IMR-90 (cell line): ENCODE results near the gene FBN1. TPM values are rescaled to one million over a fixed set of nuclear protein-coding genes. Genes with fewer than 3 reads are reported as not detected.

Experiments
- ATAC-seq: fragments of 200-7000 bp; cut with Tn5 transposase; 2 replicates; pipeline ENCODE4 v1.9.1; 2020; ENCODE audit warnings: low read depth, mild to moderate bottlenecking, moderate library complexity
- BruUV-seq: library from RNA; stranded (reverse); fragments of 400-500 nt; replicated peaks from 2 replicates; lab custom pipeline; 2021; lab: Mats Ljungman, UMichigan
- CTCF ChIA-PET: fragments of 300-600 bp; formaldehyde crosslinking; extraction: SDS; loops from one replicate; lab custom pipeline; 2021; ENCODE audit warnings: antibody characterized with exemption; lab: Yijun Ruan, JAX
- POLR2A ChIA-PET: fragments of 300-600 bp; sonication (Branson Sonifier 250); formaldehyde crosslinking; loops from one replicate; lab custom pipeline; 2022; ENCODE audit warnings: antibody characterized with exemption; ENCODE audit not compliant: unreplicated experiment; lab: Charles Lee
- DNase-seq: peaks from one replicate; pipeline ENCODE4 v3.0.0; 2013
- H2AFZ ChIP-seq: replicated peaks from 2 replicates; pipeline ENCODE3; 2013; ENCODE audit warnings: low read length, mild to moderate bottlenecking; ENCODE audit not compliant: poor library complexity
- H2AK5ac ChIP-seq: 2 replicates; pipeline ENCODE4 v1.6.1; 2013; ENCODE audit warnings: low read depth, low read length, inconsistent platforms
- H2AK9ac ChIP-seq: replicated peaks from 2 replicates; pipeline ENCODE3; 2013; ENCODE audit warnings: mild to moderate bottlenecking, low read depth, low read length, moderate library complexity; ENCODE audit not compliant: poor library complexity
- H2BK120ac ChIP-seq: 2 replicates; pipeline ENCODE4 v1.6.1; 2013; ENCODE audit warnings: low read depth, low read length, inconsistent platforms
- H2BK15ac ChIP-seq: 3 replicates; pipeline ENCODE4 v1.6.1; 2013; ENCODE audit warnings: low read depth, low read length, inconsistent platforms
- H2BK20ac ChIP-seq: 2 replicates; pipeline ENCODE4 v1.6.1; 2013; ENCODE audit warnings: low read depth, mild to moderate bottlenecking, inconsistent platforms, low read length, moderate library complexity
- H2BK5ac ChIP-seq: 2 replicates; pipeline ENCODE4 v1.6.1; 2013; ENCODE audit warnings: mild to moderate bottlenecking, low read depth, low read length, inconsistent platforms; ENCODE audit not compliant: poor library complexity, severe bottlenecking
- H3K14ac ChIP-seq: replicated peaks from 2 replicates; pipeline ENCODE4 v1.6.1; 2013; ENCODE audit warnings: low read depth, low read length, inconsistent platforms
- H3K18ac ChIP-seq: 2 replicates; pipeline ENCODE4 v1.6.1; 2013; ENCODE audit warnings: low read depth, low read length, control low read depth
- H3K23ac ChIP-seq: 2 replicates; pipeline ENCODE4 v1.6.1; 2013; ENCODE audit warnings: low read depth, low read length, inconsistent platforms
- H3K27ac ChIP-seq: 2 replicates; pipeline ENCODE4 v1.5.1; 2013; ENCODE audit warnings: mild to moderate bottlenecking, control low read depth, low read length; ENCODE audit not compliant: insufficient read depth
- H3K27me3 ChIP-seq: 2 replicates; pipeline ENCODE4 v1.6.1; 2013; ENCODE audit warnings: low read length; ENCODE audit not compliant: control insufficient read depth, insufficient read depth
- H3K36me3 ChIP-seq: 2 replicates; pipeline ENCODE4 v1.6.1; 2013; ENCODE audit warnings: low read length, mixed read lengths; ENCODE audit not compliant: control insufficient read depth, insufficient read depth
- H3K4ac ChIP-seq: 2 replicates; pipeline ENCODE4 v1.6.1; 2013; ENCODE audit warnings: low read depth, low read length, inconsistent platforms
- H3K4me1 ChIP-seq: 2 replicates; pipeline ENCODE4 v1.6.1; 2013; ENCODE audit warnings: low read length, mixed read lengths; ENCODE audit not compliant: control insufficient read depth, insufficient read depth
- H3K4me2 ChIP-seq: 2 replicates; pipeline ENCODE4 v1.6.1; 2013; ENCODE audit warnings: low read depth, mild to moderate bottlenecking, control low read depth, low read length, moderate library complexity
- H3K4me3 ChIP-seq: 2 replicates; pipeline ENCODE4 v1.5.1; 2013; ENCODE audit warnings: low read depth, mild to moderate bottlenecking, control low read depth, low read length, moderate library complexity; ENCODE audit not compliant: insufficient read depth
- H3K56ac ChIP-seq: 2 replicates; pipeline ENCODE4 v1.6.1; 2013; ENCODE audit warnings: low read length, inconsistent platforms; ENCODE audit not compliant: insufficient read depth; ENCODE audit errors: extremely low read depth
- H3K79me1 ChIP-seq, 2 experiments: 2 replicates each; pipeline ENCODE4 v1.6.1; 2013; ENCODE audit warnings: low read length in 2 of 2, inconsistent platforms in 1 of 2, low read depth in 1 of 2
- H3K9ac ChIP-seq: 2 replicates; pipeline ENCODE4 v1.6.1; 2013; ENCODE audit warnings: low read depth, low read length, control low read depth
- H3K9me1 ChIP-seq: 2 replicates; pipeline ENCODE4 v1.6.1; 2013; ENCODE audit warnings: low read length, inconsistent platforms; ENCODE audit not compliant: insufficient read depth
- H3K9me3 ChIP-seq: 2 replicates; pipeline ENCODE4 v1.6.1; 2013; ENCODE audit warnings: low read length; ENCODE audit not compliant: control insufficient read depth, insufficient read depth
- H4K20me1 ChIP-seq: 2 replicates; pipeline ENCODE4 v1.6.1; 2013; ENCODE audit warnings: low read length, inconsistent platforms; ENCODE audit not compliant: insufficient read depth
- H4K5ac ChIP-seq: 2 replicates; pipeline ENCODE4 v1.6.1; 2013; ENCODE audit warnings: mild to moderate bottlenecking, low read depth, low read length, control low read depth
- H4K8ac ChIP-seq, 2 experiments: 2 replicates each; pipeline ENCODE4 v1.6.1; 2013; ENCODE audit warnings: low read depth in 2 of 2, low read length in 2 of 2, control low read depth in 1 of 2, inconsistent platforms in 1 of 2
- H4K91ac ChIP-seq: 2 replicates; pipeline ENCODE4 v1.6.1; 2013; ENCODE audit warnings: low read depth, low read length, inconsistent platforms; ENCODE audit not compliant: insufficient read depth
- BHLHE40 ChIP-seq: fragments of 150-350 bp; IDR thresholded peaks from 2 replicates; pipeline ENCODE4 v1.6.1; 2016; ENCODE audit warnings: mild to moderate bottlenecking, low read depth, low read length
- CEBPB ChIP-seq: IDR thresholded peaks from 2 replicates; pipeline ENCODE4 v1.6.1; 2012; ENCODE audit warnings: low read depth, low read length, improper control_type of control experiment
- CTCF ChIP-seq: conservative IDR thresholded peaks from 2 replicates; pipeline ENCODE4 v1.5.1; 2012; ENCODE audit warnings: mild to moderate bottlenecking, low read depth, low read length, improper control_type of control experiment
- ELK1 ChIP-seq: fragments of 150-350 bp; IDR thresholded peaks from 2 replicates; pipeline ENCODE4 v1.6.1; 2016; ENCODE audit warnings: low read depth, mild to moderate bottlenecking, low read length, moderate library complexity, borderline replicate concordance
- FOS ChIP-seq: fragments of 150-350 bp; IDR thresholded peaks from 2 replicates; pipeline ENCODE4 v1.6.1; 2016; ENCODE audit warnings: low read depth, low read length
- MAFK ChIP-seq: IDR thresholded peaks from 2 replicates; pipeline ENCODE4 v1.6.1; 2012; ENCODE audit warnings: low read depth, low read length, improper control_type of control experiment
- MXI1 ChIP-seq: IDR thresholded peaks from 2 replicates; pipeline ENCODE4 v1.6.1; 2012; ENCODE audit warnings: low read depth, mild to moderate bottlenecking, low read length, moderate library complexity, borderline replicate concordance
- NFE2L2 ChIP-seq: fragments of 150-350 bp; IDR thresholded peaks from 2 replicates; pipeline ENCODE4 v1.6.1; 2016; ENCODE audit warnings: low read depth, mild to moderate bottlenecking, low read length
- RFX5 ChIP-seq: IDR thresholded peaks from 2 replicates; pipeline ENCODE4 v1.8.0; 2012; ENCODE audit warnings: low read depth, mild to moderate bottlenecking, low read length, moderate library complexity
- SMC3 ChIP-seq: fragments of 150-350 bp; IDR thresholded peaks from 2 replicates; pipeline ENCODE4 v1.6.1; 2016; ENCODE audit warnings: low read depth, mild to moderate bottlenecking, antibody characterized with exemption, low read length, moderate library complexity
- USF2 ChIP-seq: fragments of 150-350 bp; IDR thresholded peaks from 2 replicates; pipeline ENCODE4 v1.6.1; 2017; ENCODE audit warnings: mild to moderate bottlenecking, antibody characterized with exemption, low read length, low read depth
- WGBS, 2 experiments: methylation state at CpG; one replicate each; pipeline versions ENCODE4 v1.1.5 to v1.1.7; 2013; ENCODE audit warnings: missing lambda C conversion rate in 2 of 2; ENCODE audit not compliant: insufficient read length in 1 of 2; ENCODE audit errors: extremely low coverage in 2 of 2; 5-methylcytosine and 5-hydroxymethylcytosine counted together
- dilution Hi-C: fragments of 300-500 bp; cut with HindIII; formaldehyde crosslinking; loops from one replicate; pipeline ENCODE4 v1.14.3; 2018; ENCODE audit warnings: low sequenced_read_pairs; ENCODE audit not compliant: unreplicated experiment
- in situ Hi-C: fragments of 300-500 bp; cut with MboI; formaldehyde crosslinking; loops from 3 replicates; pipeline ENCODE4 v1.14.3; 2019; ENCODE audit warnings: low sequenced_read_pairs, inconsistent platforms, mixed read lengths
- intact Hi-C: fragments of 100-400 bp; cut with micrococcal nuclease; formaldehyde crosslinking; loops from 2 replicates; pipeline ENCODE4 v1.10.0; 2022
- polyA plus RNA-seq, 3 experiments: library from polyadenylated mRNA; depleted of rRNA; stranded (reverse); fragments of >200 nt; gene quantifications; 2 replicates each; pipeline ENCODE4 v1.2.3, GENCODE V29; 2012; ENCODE audit warnings: low replicate concordance in 1 of 3
- total RNA-seq: library from RNA; depleted of rRNA; stranded (reverse); fragments of >200 nt; gene quantifications from 2 replicates; pipeline ENCODE4 v1.2.3, GENCODE V29; 2012

Gene FBN1
- total and polyA plus RNA-seq, 2 of the 4 experiments (the other 2 are of a cell fraction), result 134 to 283 TPM

GRCh38 chr15:48634893-48635292 lies 10.6 kb downstream of the FBN1 start:
- no peak overlapping the region for H3K27ac ChIP-seq
- H4K20me1 ChIP-seq, result peaks cover 43% of the 10 kb centered on the region
- H3K4ac ChIP-seq, result no peak overlapping the region
- no peak overlapping the region for H4K91ac ChIP-seq
- no peak for TF ChIP-seq SMC3
- no peak for TF ChIP-seq NFE2L2
- no peak for TF ChIP-seq USF2
- TF ChIP-seq CEBPB, result no peak
- TF ChIP-seq FOS, result no peak
- TF ChIP-seq ELK1, result no peak
- TF ChIP-seq MXI1, result no peak
- no peak for TF ChIP-seq CTCF
- TF ChIP-seq MAFK, result no peak
- no peak for TF ChIP-seq BHLHE40
- TF ChIP-seq RFX5, result no peak
- H3K23ac ChIP-seq, result no peak overlapping the region
- H3K4me1 ChIP-seq, result peaks cover 29% of the 10 kb centered on the region
- dilution Hi-C loops (no loop called here), in situ Hi-C loops (no loop called here), intact Hi-C loops (no loop called here)
- H2BK5ac ChIP-seq, result peak overlapping the region; percentile 18
- no peak overlapping the region for H3K18ac ChIP-seq
- H4K5ac ChIP-seq, result no peak overlapping the region
- H3K9me1 ChIP-seq, result peaks cover 29% of the 10 kb centered on the region
- H3K4me3 ChIP-seq, result no peak overlapping the region
- no peaks in the 10 kb centered on the region for H3K27me3 ChIP-seq
- no CpG with 5 or more reads among the region's 2 CpGs for WGBS, 2 experiments
- no peaks in the 10 kb centered on the region for H3K9me3 ChIP-seq
- H2AFZ ChIP-seq, result no peak overlapping the region
- no peak overlapping the region for H2BK15ac ChIP-seq
- ATAC-seq (peak; percentile 36), DNase-seq (peak; percentile 76)
- H3K79me1 ChIP-seq, result peaks cover 41 to 87% of the 10 kb centered on the region in 2 experiments
- no TSS peak for BruUV-seq
- peaks cover 21% of the 10 kb centered on the region for H3K36me3 ChIP-seq
- H3K14ac ChIP-seq, result peak overlapping the region; percentile 23; the same call in 1 of the 2 replicates
- no peak overlapping the region for H2BK120ac ChIP-seq
- H2BK20ac ChIP-seq, result no peak overlapping the region
- CTCF ChIA-PET, result no interaction called here
- POLR2A ChIA-PET, result no interaction called here
- H3K56ac ChIP-seq, result no peak overlapping the region
- no peak overlapping the region for H2AK5ac ChIP-seq
- H3K9ac ChIP-seq, result no peak overlapping the region
- no peak overlapping the region for H4K8ac ChIP-seq
- H3K4me2 ChIP-seq, result peak overlapping the region; percentile 14; the same call in 1 of the 2 replicates
- no peak overlapping the region for H2AK9ac ChIP-seq
